ENCODE data around the gene TBC1D22A. TPM values are rescaled to one million over a fixed set of nuclear protein-coding genes. Genes with fewer than 3 reads are reported as not detected.

TBC1D22A gene
- total and polyA plus RNA-seq, 7 experiments from 2014 or later, result 18.6 to 50.1 (median 39.3) TPM

GRCh38 chr22:46894081-46894671 is 131.7 kb downstream of the TBC1D22A start:
- intact Hi-C loops (cut with micrococcal nuclease), result no loop called here
- DNase-seq, result no peak
- no peak overlapping the region for H3K27ac ChIP-seq (ENCODE audit: low read depth, low read length)
- Mint-ChIP-seq H3K4me1 (peaks cover 2 to 39% (median 22%) of the 10 kb centered on the region in 7 donors), H3K27me3 (no peaks in the 10 kb centered on the region), H3K36me3 (peaks cover 9 to 71% (median 38%) of the 10 kb centered on the region in 5 donors), H3K4me3 (no peak overlapping the region), H3K9me3 (no peaks in the 10 kb centered on the region), H3K27ac (peak overlapping the region in 1 of 9 donors; percentile 29)
- no peaks in the 10 kb centered on the region for H3K9me3 ChIP-seq (ENCODE audit: control insufficient read depth in 2 of 3, low read length in 3 of 3)
- no peaks in the 10 kb centered on the region for H3K4me1 ChIP-seq (ENCODE audit: control insufficient read depth in 2 of 2, insufficient read depth in 2 of 2, low read length in 2 of 2)
- no peak for ATAC-seq
- peaks cover 0 to 53% (median 4%) of the 10 kb centered on the region in 3 experiments for H3K36me3 ChIP-seq (ENCODE audit: control insufficient read depth in 2 of 3, insufficient read depth in 3 of 3, low read length in 3 of 3)
- no peaks in the 10 kb centered on the region for H3K27me3 ChIP-seq (ENCODE audit: control insufficient read depth in 2 of 2, insufficient read depth in 2 of 2, low read length in 2 of 2)
- H3K4me3 ChIP-seq (ENCODE audit: low read length), result no peak overlapping the region
- ChIA-PET POLR2A (no interaction called here), CTCF (no interaction called here)

GRCh38 chr22:46894851-46895640 is 132.6 kb downstream of the TBC1D22A start:
- intact Hi-C loops (cut with micrococcal nuclease), result no loop called here
- Histone ChIP-seq H3K4me3 (ENCODE audit: low read length) (no peak overlapping the region), H3K9me3 (ENCODE audit: control insufficient read depth in 2 of 3, low read length in 3 of 3) (no peaks in the 10 kb centered on the region), H3K36me3 (ENCODE audit: control insufficient read depth in 2 of 3, insufficient read depth in 3 of 3, low read length in 3 of 3) (peaks cover 0 to 50% (median 4%) of the 10 kb centered on the region in 3 experiments), H3K27me3 (ENCODE audit: control insufficient read depth in 2 of 2, insufficient read depth in 2 of 2, low read length in 2 of 2) (no peaks in the 10 kb centered on the region), H3K27ac (ENCODE audit: low read depth, low read length) (no peak overlapping the region), H3K4me1 (ENCODE audit: control insufficient read depth in 2 of 2, insufficient read depth in 2 of 2, low read length in 2 of 2) (no peaks in the 10 kb centered on the region)
- DNase-seq, result no peak
- no peak for ATAC-seq
- Mint-ChIP-seq H3K27me3 (no peaks in the 10 kb centered on the region), H3K27ac (peak overlapping the region in 1 of 9 donors; percentile 29), H3K4me3 (no peak overlapping the region), H3K9me3 (no peaks in the 10 kb centered on the region), H3K36me3 (peaks cover 9 to 67% (median 38%) of the 10 kb centered on the region in 5 donors), H3K4me1 (peaks cover 2 to 43% (median 22%) of the 10 kb centered on the region in 7 donors)
- ChIA-PET POLR2A (no interaction called here), CTCF (no interaction called here)

DNA sequence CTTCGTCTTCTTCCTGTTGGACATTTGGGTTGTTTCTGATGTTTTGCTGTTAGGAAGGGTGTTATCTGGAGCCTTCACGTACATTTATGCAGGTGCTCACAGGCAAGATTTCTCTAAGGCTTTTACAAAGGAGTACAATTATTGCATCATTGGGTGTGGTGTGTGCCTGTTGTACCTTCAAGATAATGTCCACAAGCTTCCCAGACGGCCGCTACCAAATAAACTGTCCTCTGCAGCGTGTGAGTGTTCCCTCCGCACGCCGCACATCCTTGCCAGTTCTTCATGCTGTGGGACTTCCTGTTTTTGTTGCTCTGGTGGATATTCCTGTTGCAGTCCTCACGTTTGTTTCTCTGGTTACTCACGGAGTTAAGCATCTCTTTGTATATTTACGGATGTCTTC is 133.3 kb downstream of the TBC1D22A start:
- no peaks in the 10 kb centered on the region for H3K27me3 ChIP-seq (ENCODE audit: control insufficient read depth in 2 of 2, insufficient read depth in 2 of 2, low read length in 2 of 2)
- Mint-ChIP-seq H3K27me3 (no peaks in the 10 kb centered on the region), H3K27ac (peak overlapping the region in 1 of 9 donors; percentile 73), H3K4me3 (peak overlapping the region in 1 of 10 donors; percentile 16), H3K36me3 (peaks cover 9 to 67% (median 38%) of the 10 kb centered on the region in 5 donors), H3K9me3 (no peaks in the 10 kb centered on the region), H3K4me1 (peaks cover 5 to 44% (median 28%) of the 10 kb centered on the region in 7 donors)
- CTCF ChIA-PET, result no interaction called here
- H3K4me1 ChIP-seq (ENCODE audit: control insufficient read depth in 2 of 2, insufficient read depth in 2 of 2, low read length in 2 of 2), result no peaks in the 10 kb centered on the region
- ATAC-seq (no peak), DNase-seq (no peak)
- intact Hi-C loops (cut with micrococcal nuclease), result no loop called here
- H3K9me3 ChIP-seq (ENCODE audit: control insufficient read depth in 2 of 3, low read length in 3 of 3), result no peaks in the 10 kb centered on the region
- H3K27ac ChIP-seq (ENCODE audit: low read depth, low read length), result no peak overlapping the region
- H3K36me3 ChIP-seq (ENCODE audit: control insufficient read depth in 2 of 3, insufficient read depth in 3 of 3, low read length in 3 of 3), result peaks cover 0 to 49% (median 0%) of the 10 kb centered on the region in 3 experiments
- no peak overlapping the region for H3K4me3 ChIP-seq (ENCODE audit: low read length)
- POLR2A ChIA-PET, result no interaction called here

DNA sequence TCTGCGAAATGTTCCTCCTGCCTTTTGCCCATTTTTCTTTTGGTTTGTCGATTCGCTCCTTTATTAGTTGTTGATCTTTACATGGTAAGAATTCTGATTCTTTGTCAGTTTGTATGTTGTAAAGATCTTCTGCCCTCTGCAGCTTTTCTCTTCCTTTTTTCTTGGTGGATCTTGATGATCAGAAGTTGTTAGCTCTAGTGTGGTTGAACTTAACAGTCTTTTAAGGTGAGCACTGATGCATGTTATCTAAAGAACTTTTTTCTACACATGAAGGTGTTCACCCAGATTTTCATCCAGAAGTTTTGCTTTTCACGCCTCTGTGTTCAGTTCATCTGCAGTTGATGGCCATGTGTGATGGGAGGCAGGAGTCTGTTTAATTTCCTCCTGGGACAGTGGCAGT is 133.7 kb downstream of the TBC1D22A start:
- Mint-ChIP-seq H3K27me3 (no peaks in the 10 kb centered on the region), H3K4me3 (peak overlapping the region in 1 of 10 donors; percentile 22), H3K9me3 (no peaks in the 10 kb centered on the region), H3K4me1 (peaks cover 5 to 40% (median 28%) of the 10 kb centered on the region in 7 donors), H3K36me3 (peaks cover 9 to 63% (median 34%) of the 10 kb centered on the region in 5 donors), H3K27ac (peak overlapping the region in 3 of 9 donors; percentile 22 to 73 (median 56))
- H3K27me3 ChIP-seq (ENCODE audit: control insufficient read depth in 2 of 2, insufficient read depth in 2 of 2, low read length in 2 of 2), result no peaks in the 10 kb centered on the region
- peaks cover 0 to 45% (median 0%) of the 10 kb centered on the region in 3 experiments for H3K36me3 ChIP-seq (ENCODE audit: control insufficient read depth in 2 of 3, insufficient read depth in 3 of 3, low read length in 3 of 3)
- no peak overlapping the region for H3K4me3 ChIP-seq (ENCODE audit: low read length)
- H3K9me3 ChIP-seq (ENCODE audit: control insufficient read depth in 2 of 3, low read length in 3 of 3), result no peaks in the 10 kb centered on the region
- DNase-seq (no peak), ATAC-seq (no peak)
- H3K4me1 ChIP-seq (ENCODE audit: control insufficient read depth in 2 of 2, insufficient read depth in 2 of 2, low read length in 2 of 2), result no peaks in the 10 kb centered on the region
- intact Hi-C loops (cut with micrococcal nuclease), result no loop called here
- POLR2A ChIA-PET, result no interaction called here
- H3K27ac ChIP-seq (ENCODE audit: low read depth, low read length), result no peak overlapping the region
- CTCF ChIA-PET, result no interaction called here

DNA sequence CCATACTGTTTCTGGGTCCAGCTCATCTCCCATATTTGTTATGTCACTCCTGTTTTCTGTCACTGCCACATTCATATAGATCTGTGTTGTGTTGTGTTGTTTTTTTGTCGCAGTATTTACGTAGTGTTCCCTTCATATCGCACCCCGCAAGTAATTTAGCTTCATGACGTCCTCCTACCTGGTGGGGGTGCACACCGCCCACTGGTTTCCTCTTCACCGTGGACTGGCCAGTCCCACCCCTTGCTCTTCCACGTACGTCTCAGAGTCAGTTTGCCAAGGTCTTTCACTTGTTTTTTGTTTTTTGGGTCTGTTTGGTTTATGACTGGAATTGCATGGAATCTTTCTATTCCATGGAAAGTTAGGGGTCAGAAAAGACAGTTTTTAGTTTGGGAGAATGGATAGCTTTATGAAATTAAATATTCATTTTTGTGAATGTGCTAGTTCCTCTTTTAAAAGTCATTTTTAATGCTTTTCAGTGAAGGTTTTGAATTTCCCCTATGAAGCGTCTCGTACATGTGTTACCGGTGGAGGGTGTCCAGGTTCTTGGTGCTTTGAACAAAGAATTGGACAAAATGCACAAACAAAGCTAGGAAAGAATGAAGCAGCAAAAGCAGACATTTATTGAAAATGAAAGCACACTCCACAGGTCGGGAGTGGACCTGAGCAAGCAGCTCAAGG is 134.3 kb downstream of the TBC1D22A start:
- no peaks in the 10 kb centered on the region for H3K9me3 Mint-ChIP-seq
- H3K27ac Mint-ChIP-seq, result peak overlapping the region in 3 of 9 donors; percentile 22 to 73 (median 27)
- no peaks in the 10 kb centered on the region for H3K9me3 ChIP-seq (ENCODE audit: control insufficient read depth in 2 of 3, low read length in 3 of 3)
- no peaks in the 10 kb centered on the region for H3K27me3 ChIP-seq (ENCODE audit: control insufficient read depth in 2 of 2, insufficient read depth in 2 of 2, low read length in 2 of 2)
- H3K27me3 Mint-ChIP-seq, result no peaks in the 10 kb centered on the region
- no peak overlapping the region for H3K4me3 ChIP-seq (ENCODE audit: low read length)
- H3K4me1 ChIP-seq (ENCODE audit: control insufficient read depth in 2 of 2, insufficient read depth in 2 of 2, low read length in 2 of 2), result no peaks in the 10 kb centered on the region
- peaks cover 0 to 43% (median 0%) of the 10 kb centered on the region in 3 experiments for H3K36me3 ChIP-seq (ENCODE audit: control insufficient read depth in 2 of 3, insufficient read depth in 3 of 3, low read length in 3 of 3)
- ATAC-seq (no peak), DNase-seq (no peak)
- CTCF ChIA-PET, result no interaction called here
- intact Hi-C loops (cut with micrococcal nuclease), result no loop called here
- H3K4me1 Mint-ChIP-seq, result peaks cover 5 to 42% (median 28%) of the 10 kb centered on the region in 7 donors
- H3K36me3 Mint-ChIP-seq, result peaks cover 10 to 63% (median 33%) of the 10 kb centered on the region in 5 donors
- POLR2A ChIA-PET, result no interaction called here
- H3K27ac ChIP-seq (ENCODE audit: low read depth, low read length), result no peak overlapping the region
- H3K4me3 Mint-ChIP-seq, result peak overlapping the region in 1 of 10 donors; percentile 22

GRCh38 chr22:46897246-46897623 is 134.8 kb downstream of the TBC1D22A start:
- ChIA-PET CTCF (no interaction called here), POLR2A (interaction anchor here (0.7 kb wide), 1 partner anchor 162 kb away, joined by 4 read pairs; no protein-coding TSS in a partner anchor)
- Mint-ChIP-seq H3K27ac (no peak overlapping the region), H3K9me3 (no peaks in the 10 kb centered on the region), H3K4me3 (no peak overlapping the region), H3K4me1 (peaks cover 5 to 43% (median 28%) of the 10 kb centered on the region in 7 donors), H3K27me3 (no peaks in the 10 kb centered on the region), H3K36me3 (peaks cover 10 to 65% (median 31%) of the 10 kb centered on the region in 5 donors)
- Histone ChIP-seq H3K27me3 (ENCODE audit: control insufficient read depth in 2 of 2, insufficient read depth in 2 of 2, low read length in 2 of 2) (no peaks in the 10 kb centered on the region), H3K36me3 (ENCODE audit: control insufficient read depth in 2 of 3, insufficient read depth in 3 of 3, low read length in 3 of 3) (peaks cover 0 to 38% (median 0%) of the 10 kb centered on the region in 3 experiments), H3K4me3 (ENCODE audit: low read length) (no peak overlapping the region), H3K4me1 (ENCODE audit: control insufficient read depth in 2 of 2, insufficient read depth in 2 of 2, low read length in 2 of 2) (no peaks in the 10 kb centered on the region), H3K9me3 (ENCODE audit: control insufficient read depth in 2 of 3, low read length in 3 of 3) (no peaks in the 10 kb centered on the region), H3K27ac (ENCODE audit: low read depth, low read length) (no peak overlapping the region)
- no peak for DNase-seq
- no peak for ATAC-seq
- intact Hi-C loops (cut with micrococcal nuclease), result no loop called here

Measured in naive thymus-derived CD4-positive, alpha-beta T cell (primary cell).